Measurements from ENCODE around the gene ZNF827.

DNA sequence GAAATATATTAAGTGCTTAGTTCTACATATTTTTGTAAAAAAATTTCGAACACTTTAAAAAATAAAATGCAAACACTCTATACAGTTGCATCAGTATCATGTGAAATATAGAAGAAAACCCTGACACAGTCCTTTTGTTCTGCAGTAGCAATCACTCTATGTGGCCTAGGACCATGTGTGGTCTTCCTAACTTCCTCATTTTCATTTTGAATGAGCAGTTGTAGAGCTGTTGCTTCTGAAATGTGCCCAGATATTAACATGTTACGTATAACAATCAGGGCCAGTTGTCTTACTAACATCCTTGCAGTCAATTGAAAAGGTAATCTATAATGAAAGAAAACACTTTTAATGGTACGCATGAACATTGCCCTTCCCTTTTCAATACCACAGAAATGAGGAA is 107.9 kb downstream of the ZNF827 start:
- TF ChIP-seq EZH2phosphoT487 (IDR thresholded peaks at IDR 0.05; ENCODE audit: borderline replicate concordance, low read length) = no peak
- TF ChIP-seq, protein P1, sequence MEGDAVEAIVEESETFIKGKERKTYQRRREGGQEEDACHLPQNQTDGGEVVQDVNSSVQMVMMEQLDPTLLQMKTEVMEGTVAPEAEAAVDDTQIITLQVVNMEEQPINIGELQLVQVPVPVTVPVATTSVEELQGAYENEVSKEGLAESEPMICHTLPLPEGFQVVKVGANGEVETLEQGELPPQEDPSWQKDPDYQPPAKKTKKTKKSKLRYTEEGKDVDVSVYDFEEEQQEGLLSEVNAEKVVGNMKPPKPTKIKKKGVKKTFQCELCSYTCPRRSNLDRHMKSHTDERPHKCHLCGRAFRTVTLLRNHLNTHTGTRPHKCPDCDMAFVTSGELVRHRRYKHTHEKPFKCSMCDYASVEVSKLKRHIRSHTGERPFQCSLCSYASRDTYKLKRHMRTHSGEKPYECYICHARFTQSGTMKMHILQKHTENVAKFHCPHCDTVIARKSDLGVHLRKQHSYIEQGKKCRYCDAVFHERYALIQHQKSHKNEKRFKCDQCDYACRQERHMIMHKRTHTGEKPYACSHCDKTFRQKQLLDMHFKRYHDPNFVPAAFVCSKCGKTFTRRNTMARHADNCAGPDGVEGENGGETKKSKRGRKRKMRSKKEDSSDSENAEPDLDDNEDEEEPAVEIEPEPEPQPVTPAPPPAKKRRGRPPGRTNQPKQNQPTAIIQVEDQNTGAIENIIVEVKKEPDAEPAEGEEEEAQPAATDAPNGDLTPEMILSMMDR (IDR thresholded peaks at IDR 0.05; ENCODE audit: low read depth, low read length, poor library complexity, severe bottlenecking) = no peak
